ENCODE data around the gene ADAT1. TPM values are rescaled to one million over a fixed set of nuclear protein-coding genes. Genes with fewer than 3 reads are reported as not detected.

ADAT1 gene
- total and polyA plus RNA-seq, 2 of the 13 experiments (the other 11 are each of a cell fraction or from before 2014, with no cell fraction given) = 18.4 to 40.8 TPM

DNA sequence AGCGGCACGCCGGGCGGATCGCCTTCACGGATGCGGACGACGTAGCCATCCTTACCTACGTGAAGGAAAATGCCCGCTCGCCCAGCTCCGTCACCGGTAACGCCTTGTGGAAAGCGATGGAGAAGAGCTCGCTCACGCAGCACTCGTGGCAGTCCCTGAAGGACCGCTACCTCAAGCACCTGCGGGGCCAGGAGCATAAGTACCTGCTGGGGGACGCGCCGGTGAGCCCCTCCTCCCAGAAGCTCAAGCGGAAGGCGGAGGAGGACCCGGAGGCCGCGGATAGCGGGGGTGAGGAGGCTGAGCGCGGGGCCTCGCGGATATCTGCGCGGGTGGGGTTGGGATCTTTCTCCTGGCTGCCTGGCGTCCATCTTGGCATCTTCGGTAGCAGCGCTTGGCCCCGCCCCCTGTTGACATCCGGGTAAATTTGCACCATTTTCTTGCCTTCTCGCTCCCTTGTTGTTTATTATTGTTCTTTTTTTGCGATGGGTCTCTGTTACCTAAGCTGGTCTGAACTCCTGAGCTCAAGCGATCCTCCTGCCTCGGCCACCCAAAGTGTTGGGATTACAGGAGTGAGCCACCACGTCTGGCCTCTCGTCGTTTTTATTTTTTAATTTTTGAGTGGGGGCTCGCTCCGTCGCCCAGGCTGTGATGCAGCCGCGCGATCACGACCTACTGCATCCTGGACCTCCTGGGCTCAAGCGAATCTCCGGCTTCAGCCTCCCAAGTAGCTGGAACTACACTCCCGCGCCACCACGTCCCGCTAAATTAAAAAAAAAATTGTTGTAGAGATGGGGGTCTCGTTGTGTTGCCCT lies 25.4 kb upstream of the ADAT1 start (continued):
- TF ChIP-seq ZNF772 (CRISPR knock-in tag; IDR thresholded peaks at IDR 0.05) (peak; percentile 51; the same call in 1 of the 2 replicates), WIZ (CRISPR knock-in tag; IDR thresholded peaks at IDR 0.05) (0 out of 2 replicates have a peak, but pooled peaks have one; percentile 78), ZNF616 (CRISPR knock-in tag; IDR thresholded peaks at IDR 0.05; ENCODE audit: low read depth) (no peak), MYC (CRISPR knock-in tag; IDR thresholded peaks at IDR 0.05; ENCODE audit: borderline replicate concordance) (peak; percentile 32; the same call in 1 of the 2 replicates), NFKBIZ (CRISPR knock-in tag; IDR thresholded peaks at IDR 0.05) (no peak), ZNF703 (CRISPR knock-in tag; IDR thresholded peaks at IDR 0.05; ENCODE audit: borderline replicate concordance) (no peak), MTA3 (CRISPR knock-in tag; IDR thresholded peaks at IDR 0.05) (no peak), NCOR1 (IDR thresholded peaks at IDR 0.05; ENCODE audit: borderline replicate concordance, low read length) (no peak), MAFF (IDR thresholded peaks at IDR 0.05; ENCODE audit: low read depth, low read length) (no peak), ZKSCAN1 (IDR thresholded peaks at IDR 0.05; ENCODE audit: low read length) (no peak), TBP (CRISPR knock-in tag; IDR thresholded peaks at IDR 0.05) (no peak), ZNF136 (CRISPR knock-in tag; IDR thresholded peaks at IDR 0.05; ENCODE audit: low read depth) (no peak), SRSF9 (IDR thresholded peaks at IDR 0.05; ENCODE audit: borderline replicate concordance, insufficient read depth, low read depth, low read length, poor library complexity, severe bottlenecking) (no peak), GATAD1 (CRISPR knock-in tag; IDR thresholded peaks at IDR 0.05) (peak; percentile 73; the same call in 1 of the 2 replicates), ZSCAN12 (CRISPR knock-in tag; IDR thresholded peaks at IDR 0.05) (no peak), TAF1 (CRISPR knock-in tag; IDR thresholded peaks at IDR 0.05) (no peak; the same call in none of the 2 replicates), IRF2 (CRISPR knock-in tag; IDR thresholded peaks at IDR 0.05) (peak; percentile 19; the same call in 1 of the 2 replicates), MBD4 (IDR thresholded peaks at IDR 0.05; ENCODE audit: borderline replicate concordance, low read length) (no peak), ZNF75D (CRISPR knock-in tag; IDR thresholded peaks at IDR 0.05; ENCODE audit: borderline replicate concordance) (no peak), HNRNPL (IDR thresholded peaks at IDR 0.05; ENCODE audit: low read depth, low read length) (no peak), FOSL1 (CRISPR knock-in tag; IDR thresholded peaks at IDR 0.05; ENCODE audit: borderline replicate concordance) (no peak), KDM1A (CRISPR knock-in tag; IDR thresholded peaks at IDR 0.05) (no peak), ZNF468 (CRISPR knock-in tag; IDR thresholded peaks at IDR 0.05) (no peak; the same call in 1 of the 2 replicates), SP4 (CRISPR knock-in tag; IDR thresholded peaks at IDR 0.05) (no peak)
- TF ChIP-seq, protein P1, sequence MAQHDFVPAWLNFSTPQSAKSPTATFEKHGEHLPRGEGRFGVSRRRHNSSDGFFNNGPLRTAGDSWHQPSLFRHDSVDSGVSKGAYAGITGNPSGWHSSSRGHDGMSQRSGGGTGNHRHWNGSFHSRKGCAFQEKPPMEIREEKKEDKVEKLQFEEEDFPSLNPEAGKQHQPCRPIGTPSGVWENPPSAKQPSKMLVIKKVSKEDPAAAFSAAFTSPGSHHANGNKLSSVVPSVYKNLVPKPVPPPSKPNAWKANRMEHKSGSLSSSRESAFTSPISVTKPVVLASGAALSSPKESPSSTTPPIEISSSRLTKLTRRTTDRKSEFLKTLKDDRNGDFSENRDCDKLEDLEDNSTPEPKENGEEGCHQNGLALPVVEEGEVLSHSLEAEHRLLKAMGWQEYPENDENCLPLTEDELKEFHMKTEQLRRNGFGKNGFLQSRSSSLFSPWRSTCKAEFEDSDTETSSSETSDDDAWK (CRISPR knock-in tag; IDR thresholded peaks at IDR 0.05) = no peak
- TF ChIP-seq, protein P2, sequence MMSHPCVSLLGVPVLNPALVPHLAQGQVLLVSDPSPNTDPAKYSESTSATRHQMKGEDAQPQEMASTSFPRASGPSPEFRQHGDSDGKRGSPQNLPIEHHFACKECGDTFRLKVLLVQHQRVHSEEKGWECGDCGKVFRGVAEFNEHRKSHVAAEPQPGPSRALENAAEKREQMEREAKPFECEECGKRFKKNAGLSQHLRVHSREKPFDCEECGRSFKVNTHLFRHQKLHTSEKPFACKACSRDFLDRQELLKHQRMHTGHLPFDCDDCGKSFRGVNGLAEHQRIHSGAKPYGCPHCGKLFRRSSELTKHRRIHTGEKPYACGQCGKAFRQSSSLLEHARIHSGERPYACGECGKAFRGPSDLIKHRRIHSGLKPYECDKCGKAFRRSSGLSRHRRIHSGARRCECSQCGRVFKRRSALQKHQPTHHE (CRISPR knock-in tag; IDR thresholded peaks at IDR 0.05; ENCODE audit: borderline replicate concordance) = no peak
- TF ChIP-seq, protein P3, sequence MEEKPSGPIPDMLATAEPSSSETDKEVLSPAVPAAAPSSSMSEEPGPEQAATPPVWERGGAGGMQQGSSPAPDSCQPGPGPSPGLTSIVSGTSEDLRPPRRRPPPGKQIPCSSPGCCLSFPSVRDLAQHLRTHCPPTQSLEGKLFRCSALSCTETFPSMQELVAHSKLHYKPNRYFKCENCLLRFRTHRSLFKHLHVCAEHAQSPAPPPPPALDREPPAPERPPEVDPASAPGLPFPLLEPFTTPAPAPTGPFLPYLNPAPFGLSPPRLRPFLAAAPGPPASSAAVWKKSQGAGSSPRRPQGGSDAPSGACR (CRISPR knock-in tag; IDR thresholded peaks at IDR 0.05) = no peak
- TF ChIP-seq, protein P4, sequence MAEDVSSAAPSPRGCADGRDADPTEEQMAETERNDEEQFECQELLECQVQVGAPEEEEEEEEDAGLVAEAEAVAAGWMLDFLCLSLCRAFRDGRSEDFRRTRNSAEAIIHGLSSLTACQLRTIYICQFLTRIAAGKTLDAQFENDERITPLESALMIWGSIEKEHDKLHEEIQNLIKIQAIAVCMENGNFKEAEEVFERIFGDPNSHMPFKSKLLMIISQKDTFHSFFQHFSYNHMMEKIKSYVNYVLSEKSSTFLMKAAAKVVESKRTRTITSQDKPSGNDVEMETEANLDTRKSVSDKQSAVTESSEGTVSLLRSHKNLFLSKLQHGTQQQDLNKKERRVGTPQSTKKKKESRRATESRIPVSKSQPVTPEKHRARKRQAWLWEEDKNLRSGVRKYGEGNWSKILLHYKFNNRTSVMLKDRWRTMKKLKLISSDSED (CRISPR knock-in tag; IDR thresholded peaks at IDR 0.05) = no peak
